C4-2B (cell line): Measurements from ENCODE around the gene NAAA.

Source experiments
- H3K27ac ChIP-seq: fragments of 450-650 bp; 2 replicates; pipeline ENCODE4 v1.5.1; 2017
- CTCF ChIP-seq: fragments of 450-650 bp; conservative IDR thresholded peaks from 2 replicates; pipeline ENCODE4 v1.5.1; 2017; ENCODE audit warnings: mild to moderate bottlenecking
- ZFX ChIP-seq: fragments of 450-650 bp; IDR thresholded peaks from 2 replicates; pipeline ENCODE4 v1.6.1; 2017

NAAA gene

GRCh38 chr4:75876218-75876617 lies 64.6 kb downstream of the NAAA start:
- no peak overlapping the region for H3K27ac ChIP-seq
- no peak for TF ChIP-seq ZFX
- TF ChIP-seq CTCF, result no peak

- no peak for TF ChIP-seq ZFX
- no peak for TF ChIP-seq CTCF
- no peak overlapping the region for H3K27ac ChIP-seq
Measured at GRCh38 chr4:75869100-75869499, 71.7 kb downstream of the NAAA start.

DNA sequence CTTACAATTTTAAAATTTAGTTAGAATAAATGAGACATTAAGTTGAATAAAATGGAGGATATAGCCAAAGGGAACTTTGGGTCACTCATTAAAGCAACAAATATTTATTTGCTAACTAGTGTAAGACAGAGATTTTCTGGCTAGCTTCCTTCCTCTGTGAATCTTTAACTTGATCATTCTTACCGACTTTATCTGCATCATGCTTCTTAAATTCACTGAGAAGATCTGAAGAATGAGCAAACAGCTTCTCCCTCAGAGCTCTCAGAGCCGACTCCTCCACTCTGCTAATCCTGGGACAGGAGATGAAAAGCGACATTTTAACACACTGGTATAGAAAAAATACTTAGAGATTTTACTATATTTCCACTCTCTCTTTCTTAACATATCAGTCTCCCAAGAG lies 73.7 kb downstream of the NAAA start:
- no peak overlapping the region for H3K27ac ChIP-seq

More for the DNA sequence above, 73.7 kb downstream of the NAAA start:
- TF ChIP-seq CTCF, result no peak
- no peak for TF ChIP-seq ZFX
